K562 (cell line): Measurements from ENCODE around the gene DIP2C. TPM values are rescaled to one million over a fixed set of nuclear protein-coding genes. Genes with fewer than 3 reads are reported as not detected.

Source experiments
- ATAC-seq: fragments of 200-7000 bp; cut with Tn5 transposase; 3 replicates; pipeline ENCODE4 v1.9.1; 2020; ENCODE audit warnings: moderate library complexity
- BruUV-seq: library from RNA; stranded (reverse); fragments of 400-500 nt; replicated peaks from 2 replicates; lab custom pipeline; 2021; lab: Mats Ljungman, UMichigan
- CTCF ChIA-PET: fragments of 300-600 bp; formaldehyde crosslinking; extraction: SDS; loops from one replicate; lab custom pipeline; 2021; ENCODE audit warnings: low intra/inter-chr PET ratio; lab: Yijun Ruan, JAX
- POLR2A ChIA-PET: fragments of 300-600, 350-650 bp; sonication (Branson Sonifier 250); formaldehyde crosslinking; extraction: SDS; loops from one replicate; lab custom pipeline; 2021; ENCODE audit warnings: antibody characterized with exemption, inconsistent platforms; lab: Yijun Ruan, JAX
- DNase-seq, 4 experiments: peaks; one replicate each; pipeline versions ENCODE4 v3.0.0 to v3.0.0-alpha.2; 2011 to 2018; ENCODE audit warnings: low spot score in 3 of 4, mixed read lengths in 3 of 4; ENCODE audit errors: extremely low read depth in 1 of 4
- FAIRE-seq: peaks from 2 replicates; lab custom pipeline; 2011; peaks lifted over from hg19 to GRCh38; lab: Jason Lieb, UNC
- H2AFZ ChIP-seq: 2 replicates; pipeline ENCODE4 v1.6.0; 2011; ENCODE audit warnings: low read depth, low read length, control low read depth, inconsistent platforms
- H3K27ac ChIP-seq: fragments of 200-600 bp; 3 replicates; pipeline ENCODE4 v1.8.0; 2011; ENCODE audit warnings: low read depth, mild to moderate bottlenecking, control low read depth, inconsistent platforms, low read length, moderate library complexity, mixed read lengths; ENCODE audit errors: extremely low read depth
- H3K27me3 ChIP-seq, 2 experiments: fragments of 300-600 bp in 1 of 2; 2 replicates in 1 of 2; 3 replicates in 1 of 2; pipeline versions ENCODE4 v1.6.0 to v1.8.0; 2011; ENCODE audit warnings: inconsistent platforms in 2 of 2, low read length in 2 of 2, mild to moderate bottlenecking in 1 of 2, mixed read lengths in 1 of 2, moderate library complexity in 1 of 2; ENCODE audit not compliant: control insufficient read depth in 2 of 2, insufficient read depth in 2 of 2
- H3K36me3 ChIP-seq: fragments of 300-600 bp; 3 replicates; pipeline ENCODE4 v1.8.0; 2011; ENCODE audit warnings: mild to moderate bottlenecking, low read length, inconsistent platforms; ENCODE audit not compliant: control insufficient read depth, insufficient read depth
- H3K4me1 ChIP-seq, 2 experiments: fragments of 200-600 bp in 1 of 2; replicated peaks in 1 of 2; 2 replicates in 1 of 2; 3 replicates in 1 of 2; pipeline versions ENCODE4 v1.5.1 to v1.8.0; 2011; ENCODE audit warnings: inconsistent platforms in 2 of 2, low read length in 2 of 2, mild to moderate bottlenecking in 1 of 2, mixed read lengths in 1 of 2, moderate library complexity in 1 of 2; ENCODE audit not compliant: control insufficient read depth in 2 of 2, insufficient read depth in 2 of 2
- H3K4me2 ChIP-seq: 2 replicates; pipeline ENCODE4 v1.6.1; 2011; ENCODE audit warnings: low read length, control low read depth, inconsistent platforms, mixed read lengths; ENCODE audit not compliant: insufficient read depth
- H3K4me3 ChIP-seq: fragments of 200-600 bp; sonication (generic), shearing (Covaris generic); 2 replicates; pipeline ENCODE4 v1.5.1; 2016; ENCODE audit warnings: control low read depth, inconsistent platforms
- H3K79me2 ChIP-seq: fragments of 200-600 bp; 3 replicates; pipeline ENCODE4 v1.8.0; 2011; ENCODE audit warnings: low read length, inconsistent platforms; ENCODE audit not compliant: control insufficient read depth, insufficient read depth
- H3K9ac ChIP-seq, 2 experiments: 2 replicates each; pipeline versions ENCODE4 v1.6.0 to v1.6.1; 2011; ENCODE audit warnings: low read depth in 2 of 2, low read length in 2 of 2, control low read depth in 1 of 2, inconsistent platforms in 1 of 2, mild to moderate bottlenecking in 1 of 2, mixed read lengths in 1 of 2; ENCODE audit not compliant: insufficient read depth in 1 of 2
- H3K9me1 ChIP-seq: one replicate; pipeline ENCODE4 v1.6.0; 2011; ENCODE audit warnings: inconsistent platforms, mild to moderate bottlenecking, low read length, moderate library complexity; ENCODE audit not compliant: control insufficient read depth, insufficient read depth
- H3K9me3 ChIP-seq: replicated peaks from 2 replicates; pipeline ENCODE4 v1.5.1; 2011; ENCODE audit warnings: low read depth, low read length, inconsistent platforms; ENCODE audit not compliant: control insufficient read depth, insufficient read depth
- H4K20me1 ChIP-seq: replicated peaks from 2 replicates; pipeline ENCODE4 v1.6.1; 2011; ENCODE audit warnings: low read length, inconsistent platforms, mixed read lengths; ENCODE audit not compliant: control insufficient read depth, insufficient read depth
- ARID3B ChIP-seq: fragments of 250-450 bp; sonication (Bioruptor Pico); IDR thresholded peaks from 2 replicates; pipeline ENCODE4 v1.4.0; 2020; ENCODE audit warnings: borderline replicate concordance
- BMI1 ChIP-seq: fragments of 150-350 bp; IDR thresholded peaks from 2 replicates; pipeline ENCODE4 v1.6.1; 2014; ENCODE audit warnings: low read length
- CEBPB ChIP-seq: fragments of 450-650 bp; IDR thresholded peaks from 2 replicates; pipeline ENCODE4 v1.6.1; 2016; ENCODE audit warnings: missing genetic modification characterization, missing compliant biosample characterization
- GATAD2B ChIP-seq: fragments of 450-650 bp; IDR thresholded peaks from 2 replicates; pipeline ENCODE4 v1.6.1; 2017; ENCODE audit warnings: mild to moderate bottlenecking, borderline replicate concordance
- HNRNPH1 ChIP-seq: fragments of 200-400 bp; formaldehyde crosslinking; optimal IDR thresholded peaks from 2 replicates; pipeline ENCODE3; 2017; ENCODE audit warnings: low read depth, mild to moderate bottlenecking, low read length, moderate library complexity
- HNRNPK ChIP-seq: fragments of 200-400 bp; formaldehyde crosslinking; IDR thresholded peaks from one replicate; pipeline ENCODE4 v1.6.1; 2018; ENCODE audit warnings: mild to moderate bottlenecking, low read depth, low read length; ENCODE audit not compliant: poor library complexity, severe bottlenecking
- KDM1A ChIP-seq, 2 experiments: fragments of 450-650 bp; IDR thresholded peaks; 2 replicates each; pipeline ENCODE4 v1.6.1; 2016; ENCODE audit warnings: mild to moderate bottlenecking in 2 of 2
- PHF21A ChIP-seq: fragments of 450-650 bp; IDR thresholded peaks from 2 replicates; pipeline ENCODE4 v1.6.1; 2017; ENCODE audit warnings: low read depth, borderline replicate concordance
- POLR2AphosphoS5 ChIP-seq: IDR thresholded peaks from 2 replicates; pipeline ENCODE4 v1.6.1; 2011; ENCODE audit warnings: mild to moderate bottlenecking, low read depth, low read length, moderate library complexity; ENCODE audit not compliant: control insufficient read depth, insufficient read depth
- SMC3 ChIP-seq: conservative IDR thresholded peaks from 2 replicates; pipeline ENCODE4 v1.6.1; 2011; ENCODE audit warnings: low read depth, low read length, improper control_type of control experiment; ENCODE audit not compliant: insufficient read depth
- STAG1 ChIP-seq: sonication (generic); formaldehyde crosslinking; IDR thresholded peaks from 2 replicates; pipeline ENCODE4 v1.5.0; 2020; ENCODE audit warnings: missing genetic modification reagents, borderline replicate concordance
- ZNF253 ChIP-seq: fragments of 250-450 bp; sonication (Bioruptor Pico); conservative IDR thresholded peaks from 2 replicates; pipeline ENCODE4 v1.6.1; 2021; ENCODE audit warnings: mild to moderate bottlenecking
- ZNF3 ChIP-seq: fragments of 250-450 bp; sonication (Bioruptor Pico); IDR thresholded peaks from 2 replicates; pipeline ENCODE4 v1.5.0; 2021; ENCODE audit warnings: mild to moderate bottlenecking, moderate library complexity
- ZNF408 ChIP-seq: fragments of 250-450 bp; sonication (Bioruptor Pico); IDR thresholded peaks from 2 replicates; pipeline ENCODE4 v1.4.0; 2020; ENCODE audit warnings: low read depth, mild to moderate bottlenecking, moderate library complexity
- WGBS: fragments of 100-300 bp; shearing (Covaris generic); methylation state at CpG from one replicate; pipeline ENCODE4 v1.1.6; 2016; ENCODE audit warnings: low coverage, mixed read lengths; ENCODE audit not compliant: insufficient coverage; ENCODE audit errors: missing lambda C conversion rate; 5-methylcytosine and 5-hydroxymethylcytosine counted together
- in situ Hi-C: fragments of 300-500 bp; cut with MboI; formaldehyde crosslinking; loops from 4 replicates; pipeline ENCODE4 v1.15.0; 2018; ENCODE audit warnings: inconsistent platforms, mixed read lengths
- intact Hi-C: fragments of 100-400 bp; cut with micrococcal nuclease; formaldehyde crosslinking; loops from 2 replicates; pipeline ENCODE4 v1.14.2; 2022
- polyA plus RNA-seq, 8 experiments: library from polyadenylated mRNA; depleted of rRNA in 4 of 8; stranded (reverse) in 5 of 8; unstranded in 3 of 8; fragments of >200 nt; fragmentation: Nextera tagmentation in 2 of 8; fragmentation: Illumina TruSeq in 1 of 8; extraction: Ambion mirVana in 2 of 8; extraction: Trizol in 1 of 8; gene quantifications; 2 replicates each; pipeline versions ENCODE4 v1.2.1 to v1.2.3, GENCODE V29; 2011 to 2014; ENCODE audit warnings: inconsistent platforms in 1 of 8, missing spikeins in 1 of 8
- total RNA-seq, 7 experiments: library from RNA; depleted of rRNA in 6 of 7; stranded (reverse); fragments of >200 nt in 6 of 7; fragmentation: Illumina TruSeq in 2 of 7; extraction: Trizol in 2 of 7; gene quantifications; 2 replicates each; pipeline versions ENCODE4 v1.2.1 to v1.2.3, GENCODE V29; 2011 to 2021; ENCODE audit warnings: low replicate concordance in 1 of 7

DIP2C gene
- total and polyA plus RNA-seq, 9 of the 15 experiments (the other 6 are each of a cell fraction or from before 2014, with no cell fraction given), result 0.01 TPM; not detected in 8

GRCh38 chr10:663466-663751 is 26.1 kb downstream of the DIP2C start:
- Histone ChIP-seq H3K9me1 (no peaks in the 10 kb centered on the region), H3K79me2 (no peaks in the 10 kb centered on the region), H3K4me2 (no peak overlapping the region), H2AFZ (no peak overlapping the region), H3K4me3 (no peak overlapping the region), H3K9me3 (peaks cover 6% of the 10 kb centered on the region; the same call in 1 of the 2 replicates), H3K36me3 (no peaks in the 10 kb centered on the region), H3K4me1 (no peaks in the 10 kb centered on the region), H3K27me3 (peaks cover 23 to 49% of the 10 kb centered on the region in 2 experiments; a peak in 4 of 5 replicates), H4K20me1 (peaks cover 5% of the 10 kb centered on the region; the same call in 1 of the 2 replicates), H3K27ac (no peak overlapping the region), H3K9ac (no peak overlapping the region)
- in situ Hi-C loops, result no loop called here
- DNase-seq (no peak), ATAC-seq (no peak), FAIRE-seq (no peak)
- WGBS, result 2% methylated on average over 9 of the region's 9 CpGs
- ChIA-PET CTCF (no interaction called here), POLR2A (interaction anchor here (0.6 kb wide), 1 partner anchor 9 kb away, joined by 3 read pairs; no protein-coding TSS in a partner anchor)
- intact Hi-C loops, result no loop called here
- TF ChIP-seq ZNF3 (CRISPR knock-in tag), result no peak
- TF ChIP-seq ZNF253 (CRISPR knock-in tag), result no peak
- TF ChIP-seq CEBPB (tag), result no peak
- no peak for TF ChIP-seq STAG1 (CRISPR knock-in tag)
- TF ChIP-seq SMC3, result no peak
- no peak for TF ChIP-seq PHF21A
- TF ChIP-seq GATAD2B, result no peak
- TF ChIP-seq HNRNPH1, result no peak
- TF ChIP-seq BMI1, result no peak
- TF ChIP-seq ARID3B (CRISPR knock-in tag), result no peak
- TF ChIP-seq POLR2AphosphoS5, result no peak
- TF ChIP-seq KDM1A (IDR thresholded peaks at IDR 0.05), result no peak
- TF ChIP-seq HNRNPK, result no peak
- no peak for TF ChIP-seq ZNF408 (CRISPR knock-in tag)
- no TSS peak for BruUV-seq
